ENCODE data around the gene PTTG1IP2.
A peak's percentile ranks its signal among the peaks of the same experiment; 100 is the strongest.
"Not testable (repeated sequence)": the region's sequence is repeated elsewhere in the genome, so short reads cannot be mapped to it uniquely, and the experiment has no call there.

The PTTG1IP2 gene

DNA sequence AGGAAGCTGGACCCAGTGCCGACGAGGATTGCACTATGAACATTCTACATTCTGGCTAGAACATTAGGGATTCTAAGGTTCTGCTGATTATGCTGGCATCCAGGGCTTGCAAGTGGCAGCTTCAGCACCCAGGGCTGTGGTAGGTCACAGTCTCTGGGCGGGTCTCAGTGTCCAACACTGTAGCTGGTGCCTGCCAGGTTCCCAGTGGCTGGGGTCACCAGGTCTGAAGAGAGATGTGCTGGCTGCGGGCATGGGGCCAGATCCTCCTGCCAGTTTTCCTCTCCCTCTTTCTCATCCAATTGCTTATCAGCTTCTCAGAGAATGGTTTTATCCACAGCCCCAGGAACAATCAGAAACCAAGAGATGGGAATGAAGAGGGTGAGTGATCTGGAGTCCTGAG lies at the start of gene PTTG1IP2:
TSS of gene PTTG1IP2 (plus strand) at position 86 of the 400 bp plus-strand sequence. CDS start at position 234, 148 bp downstream.
- no peak for DNase-seq (ENCODE audit: insufficient read length, low spot score)
- no peak for FAIRE-seq

DNA sequence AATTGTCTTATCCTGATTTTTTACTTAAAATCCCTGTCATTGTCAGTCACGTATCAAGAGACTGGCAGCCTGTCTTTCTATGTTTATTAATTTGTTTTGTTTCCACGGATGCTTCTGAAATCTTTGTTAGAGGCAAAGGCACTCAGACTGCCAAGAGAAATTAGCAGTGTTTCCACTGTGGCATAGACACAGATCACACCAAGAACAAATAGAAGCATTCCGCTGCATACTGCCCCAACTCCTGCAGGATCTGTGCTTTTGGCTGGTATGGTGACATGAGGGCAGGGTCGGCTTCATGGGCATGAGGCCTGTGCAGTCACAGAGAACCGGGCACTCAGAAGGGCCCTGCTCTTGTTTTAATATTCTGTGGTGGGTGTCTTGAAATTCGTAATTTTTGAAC lies 47.8 kb upstream of the PTTG1IP2 start:
- no peak for DNase-seq (ENCODE audit: insufficient read length, low spot score)
- FAIRE-seq, result no peak

DNA sequence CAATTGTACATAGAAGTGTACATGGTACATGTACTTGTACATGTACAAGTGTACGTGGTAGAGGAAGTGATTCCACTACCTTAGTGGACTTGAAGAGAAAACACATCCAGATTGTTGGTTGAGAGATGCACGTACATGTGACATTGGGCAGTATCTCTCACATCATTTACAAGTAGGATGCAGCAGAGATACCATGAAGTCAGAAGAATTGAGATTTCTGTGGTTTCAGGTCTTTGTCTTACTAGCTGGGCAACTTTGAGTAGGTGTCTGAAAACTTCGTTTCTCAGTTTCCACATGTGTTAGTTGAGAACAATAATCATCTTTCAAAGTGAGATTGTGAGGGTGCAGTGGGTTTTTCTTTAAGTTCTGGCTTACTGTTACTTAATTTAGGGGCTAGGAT lies 44.7 kb upstream of the PTTG1IP2 start:
- FAIRE-seq, result peak; percentile 76
- DNase-seq (ENCODE audit: insufficient read length, low spot score), result no peak

DNA sequence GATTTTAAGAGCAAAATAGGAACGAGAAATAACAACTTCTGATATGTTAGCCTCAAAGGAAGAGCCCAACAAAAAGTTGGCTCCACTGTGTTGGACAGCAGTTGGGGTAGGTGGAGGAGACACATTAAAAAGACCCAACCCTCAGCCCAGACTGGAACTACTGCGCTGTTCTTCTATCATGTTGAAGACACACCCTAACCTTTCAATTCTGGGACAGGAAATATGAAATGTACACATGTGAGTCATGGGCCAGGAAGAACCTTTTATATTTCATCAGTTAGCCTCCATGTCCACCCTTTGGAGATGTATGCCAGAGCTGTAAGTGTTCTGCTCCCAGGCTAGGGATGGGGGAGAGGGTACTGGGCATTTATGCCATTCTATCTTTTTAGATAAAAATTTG lies 44.1 kb upstream of the PTTG1IP2 start:
- DNase-seq (ENCODE audit: insufficient read length, low spot score), result no peak
- no peak for FAIRE-seq

DNA sequence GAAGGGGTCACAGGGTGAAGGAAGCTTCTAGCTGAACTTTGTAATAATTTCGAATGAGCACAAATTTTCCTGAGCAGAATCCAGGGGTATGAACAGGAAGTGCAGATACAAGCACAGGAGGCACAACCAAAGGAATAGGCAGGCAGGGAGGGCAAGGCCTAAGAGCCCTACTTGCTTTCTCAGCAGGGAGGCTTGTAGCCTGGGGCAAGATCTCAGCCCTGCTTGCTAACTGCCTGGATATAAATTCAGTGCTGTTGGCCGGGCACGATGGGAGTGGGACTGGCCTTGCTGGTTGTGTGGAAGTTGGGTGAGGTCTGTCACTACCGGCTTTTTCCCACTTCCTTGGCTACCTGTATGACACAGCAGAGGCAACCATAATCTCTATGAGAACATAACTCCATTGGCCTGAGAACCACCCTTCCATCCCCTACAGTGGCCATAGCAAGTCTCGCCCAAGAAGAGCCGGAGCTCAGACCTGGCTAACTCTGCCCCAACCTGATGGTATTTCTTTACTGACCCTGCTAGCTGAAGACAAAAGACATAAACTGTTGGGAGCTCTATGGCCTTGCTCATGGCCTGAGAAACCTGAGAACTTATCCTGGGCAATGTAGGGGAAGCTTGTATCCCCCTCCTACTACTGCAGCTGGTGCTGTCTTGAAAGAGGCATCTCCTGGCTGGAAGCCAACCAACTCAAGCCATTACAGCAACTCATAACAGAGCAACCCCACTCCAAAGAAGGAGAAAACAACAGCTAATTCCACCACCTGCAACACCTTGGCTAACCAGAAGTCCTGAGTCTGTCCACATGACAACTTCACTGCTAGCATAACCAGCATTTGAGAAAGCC lies 38.6 kb upstream of the PTTG1IP2 start:
- FAIRE-seq (no peak), DNase-seq (ENCODE audit: insufficient read length, low spot score) (no peak)

DNA sequence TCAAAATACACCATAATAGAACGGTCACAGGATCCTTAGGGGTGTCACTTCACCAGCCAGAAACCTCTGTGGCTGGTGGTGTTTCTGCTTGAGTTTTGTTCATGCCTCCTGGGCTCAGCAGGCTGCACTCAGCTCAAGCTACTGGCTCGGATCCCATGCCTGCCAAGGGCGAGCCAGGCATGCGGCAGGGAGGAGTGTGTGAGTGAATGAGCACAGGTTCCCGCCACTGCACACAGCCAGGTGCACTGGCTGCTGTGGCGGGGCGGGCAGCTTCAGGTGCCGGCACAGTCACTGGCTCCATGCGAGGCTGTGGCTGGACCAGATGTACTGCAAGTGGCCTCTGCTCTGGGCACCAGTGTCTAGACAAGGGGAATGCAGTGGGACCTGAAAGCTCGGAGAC lies 36.7 kb upstream of the PTTG1IP2 start:
- FAIRE-seq, result no peak
- DNase-seq (ENCODE audit: insufficient read length, low spot score), result no peak

DNA sequence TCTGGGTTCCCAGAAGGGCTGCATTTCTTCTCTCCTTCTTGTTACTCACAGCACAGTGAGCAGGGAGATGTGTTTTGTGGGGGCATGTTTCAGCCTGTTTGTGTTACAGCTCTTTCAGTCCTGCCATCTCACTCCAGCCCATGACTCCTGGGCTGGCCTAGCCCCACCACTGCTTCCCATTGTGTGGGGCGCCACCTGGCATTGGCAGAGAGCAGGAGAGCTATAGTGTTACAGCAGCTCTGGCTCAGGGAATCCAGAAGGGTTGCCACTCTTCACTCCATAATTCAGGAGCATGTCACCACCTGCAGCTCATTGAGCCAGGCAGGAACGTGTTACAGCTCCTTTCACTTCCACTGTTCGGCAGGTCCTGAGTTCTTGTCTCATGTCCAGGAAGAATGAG lies 36.2 kb upstream of the PTTG1IP2 start:
- no peak for DNase-seq (ENCODE audit: insufficient read length, low spot score)
- FAIRE-seq, result no peak

DNA sequence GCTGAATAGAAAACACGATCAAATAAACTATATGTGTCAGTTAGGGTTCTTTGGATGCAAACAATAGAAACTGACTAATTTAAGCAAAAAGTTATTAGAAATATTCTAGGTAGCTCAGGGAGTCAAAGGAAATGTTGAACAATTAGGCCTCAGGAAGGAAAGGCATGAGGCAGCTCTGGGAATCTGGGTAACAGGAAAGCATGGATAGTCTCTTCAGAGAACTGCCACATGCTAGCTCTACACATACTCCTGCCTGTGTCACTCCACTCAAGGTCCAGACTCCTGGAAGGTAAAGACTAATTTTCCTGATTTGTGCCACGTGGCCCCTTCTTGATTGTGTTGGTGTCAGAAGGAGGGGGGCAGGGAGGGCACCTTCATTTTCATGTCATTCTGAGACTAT lies 23.8 kb upstream of the PTTG1IP2 start:
- no peak for FAIRE-seq
- DNase-seq (ENCODE audit: insufficient read length, low spot score), result no peak

DNA sequence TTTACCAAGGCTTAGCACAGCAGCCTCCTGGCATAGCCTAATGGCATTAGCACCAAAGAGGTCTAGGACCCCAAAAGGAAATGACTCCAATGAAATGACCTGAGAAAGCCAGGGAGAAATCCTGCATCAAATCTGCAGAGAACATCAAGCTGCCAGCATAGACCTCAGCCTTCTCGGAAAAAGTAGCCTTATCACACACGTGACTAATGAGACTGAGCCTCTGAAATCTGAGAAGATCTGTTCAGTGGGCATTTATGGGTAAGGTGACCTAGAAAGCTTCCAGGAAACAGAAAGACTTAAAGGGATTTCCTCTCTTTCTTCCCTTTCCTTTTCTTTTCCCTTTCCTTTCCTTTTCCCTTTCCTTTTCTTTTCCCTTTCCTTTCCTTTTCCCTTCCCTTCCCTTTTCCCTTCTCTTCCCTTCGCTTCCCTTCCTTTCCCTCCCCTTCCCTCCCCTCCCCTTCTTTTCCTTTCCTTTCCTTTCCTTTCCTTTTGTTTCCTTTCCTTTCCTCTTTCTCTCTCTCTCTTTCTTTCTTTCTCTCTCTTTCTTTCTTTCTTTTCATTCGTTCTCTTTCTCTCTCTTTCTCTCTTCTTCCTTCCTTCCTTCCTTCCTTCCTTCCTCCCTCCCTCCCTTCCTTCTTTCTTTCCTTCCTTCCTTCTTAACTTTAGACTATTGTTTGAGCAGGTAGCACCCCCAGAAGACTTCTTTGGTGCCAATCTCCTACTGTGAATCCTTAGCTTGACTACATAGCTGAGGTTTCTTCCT lies 23.1 kb upstream of the PTTG1IP2 start:
- DNase-seq (ENCODE audit: insufficient read length, low spot score) (no peak), FAIRE-seq (no peak)

DNA sequence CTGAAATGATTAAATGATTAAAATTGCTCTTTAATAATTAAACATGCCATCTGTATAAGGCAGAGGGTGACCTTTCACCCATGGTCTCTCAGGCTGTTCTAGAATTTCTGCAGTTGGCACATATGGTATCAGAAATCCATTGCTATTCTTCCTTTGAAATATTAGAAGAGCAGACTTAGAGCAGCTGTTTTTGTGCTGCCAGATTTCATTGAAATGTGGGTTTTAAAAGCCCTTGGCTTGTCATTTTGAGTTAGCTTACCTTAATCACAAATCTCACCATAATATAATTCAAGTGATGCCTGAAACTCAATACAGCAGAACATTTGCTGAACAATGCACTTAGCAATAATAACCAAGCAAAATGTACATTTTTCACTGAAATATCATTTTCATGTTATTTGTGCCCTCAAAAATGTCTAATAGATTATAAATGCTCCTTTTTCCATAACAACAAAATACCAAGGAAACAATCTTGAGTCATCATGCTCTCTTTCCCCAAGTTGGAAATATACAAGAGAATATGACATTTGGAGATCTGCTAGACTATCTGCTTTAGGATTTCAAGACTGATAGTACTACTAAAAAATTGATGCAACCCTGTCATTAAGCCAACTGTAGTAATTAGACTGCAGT lies 16.1 kb upstream of the PTTG1IP2 start:
- FAIRE-seq, result no peak
- DNase-seq (ENCODE audit: insufficient read length, low spot score), result no peak

DNA sequence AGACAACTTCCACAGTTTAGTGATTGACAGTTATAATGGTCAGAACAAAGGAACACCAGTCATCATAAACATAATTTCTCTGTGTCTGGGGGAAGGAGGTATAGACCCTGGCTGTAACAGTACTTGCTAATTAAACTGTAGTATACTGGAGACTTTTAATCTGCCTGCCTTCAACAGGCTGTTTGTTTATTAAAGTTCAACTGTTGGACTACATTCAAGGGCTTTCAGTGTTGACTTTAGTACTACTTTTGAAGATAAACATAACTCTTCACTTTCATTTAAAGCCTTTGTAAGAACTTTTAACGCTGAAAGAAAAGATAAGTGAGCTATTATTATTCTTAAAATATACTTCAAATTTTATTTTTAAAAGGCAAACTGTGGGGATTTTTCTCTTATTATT lies 15.5 kb upstream of the PTTG1IP2 start:
- DNase-seq (ENCODE audit: insufficient read length, low spot score) (no peak), FAIRE-seq (peak; percentile 4)

DNA sequence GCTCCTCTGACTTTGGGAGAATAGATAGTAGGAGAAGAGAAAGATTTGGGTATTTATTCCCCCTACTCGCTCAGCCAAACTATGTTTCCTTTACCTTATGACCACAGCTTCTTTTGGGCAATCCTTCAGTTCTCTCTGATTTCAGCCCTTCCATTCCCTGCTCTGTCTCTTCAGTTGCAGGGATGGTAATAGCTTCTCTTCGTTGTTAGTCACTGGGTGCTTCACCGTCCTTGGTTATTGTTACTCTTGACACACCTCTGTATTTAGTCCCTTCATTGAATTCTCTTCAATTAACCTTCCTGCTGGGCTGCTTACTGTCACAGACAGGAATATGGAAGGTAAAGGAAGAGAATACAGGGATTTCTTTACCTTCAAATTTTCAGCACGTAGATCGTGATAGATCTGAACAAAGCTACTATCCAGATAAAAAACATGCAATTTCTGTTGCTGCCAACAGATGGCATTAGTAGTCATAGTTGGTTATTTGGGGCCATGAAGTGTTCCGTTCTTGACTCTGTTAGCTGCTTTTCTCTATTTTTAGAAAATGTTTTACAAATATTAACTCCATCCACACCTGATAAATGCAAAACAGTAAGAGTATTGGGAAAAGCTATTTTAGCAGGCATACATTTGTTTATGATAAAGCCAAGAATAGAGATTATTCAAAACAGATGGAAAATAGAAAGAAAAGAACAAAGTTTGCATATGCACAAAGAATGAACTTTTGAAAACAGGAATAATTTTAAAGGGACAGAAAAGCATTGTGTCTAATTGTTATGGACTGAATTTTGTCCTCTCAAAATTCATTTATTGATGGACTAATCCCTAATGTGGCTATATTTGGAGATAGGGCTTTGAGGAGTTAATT lies 14.0 kb upstream of the PTTG1IP2 start:
- FAIRE-seq, result peak; percentile 92
- peak; percentile 20 for DNase-seq (ENCODE audit: insufficient read length, low spot score)

DNA sequence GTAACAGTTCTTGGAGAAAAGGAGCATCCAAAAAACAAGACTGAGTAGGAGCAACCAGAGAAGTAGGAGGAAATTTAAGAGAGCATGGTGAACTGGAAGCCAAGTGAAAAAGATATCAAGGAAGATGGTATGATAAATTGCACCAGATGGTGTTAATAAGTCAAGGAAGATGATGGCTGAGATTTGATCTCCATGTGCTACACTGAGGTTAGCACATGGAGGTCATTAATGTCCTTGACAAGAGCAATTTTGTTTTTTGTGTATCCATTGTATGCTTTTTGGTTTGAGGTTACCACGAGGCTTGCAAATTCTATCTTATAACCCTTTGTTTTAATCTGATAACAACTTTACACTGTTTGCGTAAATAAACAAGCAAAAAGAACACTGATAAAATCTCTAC lies 11.3 kb upstream of the PTTG1IP2 start:
- no peak for FAIRE-seq
- DNase-seq (ENCODE audit: insufficient read length, low spot score), result no peak

DNA sequence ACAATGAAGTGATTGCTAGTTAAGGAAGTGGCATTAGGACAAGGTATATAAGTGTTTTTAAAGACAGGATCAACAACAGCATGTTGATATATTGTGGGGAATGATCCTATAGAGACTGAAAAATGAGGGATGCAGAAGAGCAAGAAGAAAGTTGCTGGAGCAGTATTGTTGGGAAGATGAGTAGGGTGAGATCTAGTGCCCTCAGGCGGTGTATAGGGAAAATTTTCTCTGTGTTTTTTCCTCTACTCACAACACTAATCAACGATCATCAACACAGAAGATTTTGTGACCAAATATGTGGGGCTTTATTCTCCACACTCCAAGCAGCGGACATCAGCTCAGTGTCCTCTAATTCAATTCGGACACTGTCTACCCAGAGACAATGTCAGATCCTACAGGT lies 9.6 kb upstream of the PTTG1IP2 start:
- no peak for FAIRE-seq
- no peak for DNase-seq (ENCODE audit: insufficient read length, low spot score)

DNA sequence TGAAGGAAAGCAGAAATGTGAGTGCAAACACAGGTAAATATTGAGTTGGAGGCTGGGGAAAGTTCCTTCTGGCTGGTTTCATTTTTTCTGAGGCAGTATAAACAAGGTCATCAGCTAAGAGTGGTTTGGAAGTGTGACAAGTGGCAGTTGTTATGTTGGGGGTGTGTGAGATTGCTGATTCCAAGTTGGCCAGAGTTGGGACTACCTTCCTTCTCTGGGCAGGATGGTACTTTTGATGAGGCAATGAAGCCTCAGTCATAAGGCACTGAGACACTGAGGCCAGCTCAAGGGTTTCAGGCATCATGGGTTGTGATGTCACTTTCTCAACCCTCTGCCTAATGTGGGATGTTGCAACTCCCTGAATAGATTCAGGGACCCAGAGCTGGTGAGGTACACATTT lies 8.2 kb upstream of the PTTG1IP2 start:
- DNase-seq (ENCODE audit: insufficient read length, low spot score) (no peak), FAIRE-seq (no peak)

DNA sequence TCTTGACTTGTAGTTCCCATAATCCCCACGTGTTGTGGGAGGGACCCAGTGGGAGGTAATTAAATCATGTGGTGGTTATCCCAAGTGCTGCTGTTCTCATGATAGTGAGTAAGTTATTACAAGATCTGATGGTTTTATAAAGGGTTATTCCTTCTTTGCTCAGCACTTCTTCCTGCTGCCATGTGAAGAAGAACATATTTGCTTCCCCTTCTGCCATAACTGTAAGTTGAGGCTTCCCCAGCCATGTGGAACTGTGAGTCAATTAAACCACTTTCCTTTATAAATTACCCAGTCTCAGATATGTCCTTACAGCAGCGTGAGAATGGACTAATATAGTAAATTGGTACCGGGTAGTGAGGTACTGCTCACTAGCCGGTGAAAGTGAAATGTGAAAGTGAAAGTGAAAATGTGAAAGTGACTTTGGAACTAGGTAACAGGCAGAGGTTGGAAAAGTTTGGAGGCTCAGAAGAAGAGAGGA lies 6.2 kb upstream of the PTTG1IP2 start:
- FAIRE-seq, result not testable (repeated sequence)

DNA sequence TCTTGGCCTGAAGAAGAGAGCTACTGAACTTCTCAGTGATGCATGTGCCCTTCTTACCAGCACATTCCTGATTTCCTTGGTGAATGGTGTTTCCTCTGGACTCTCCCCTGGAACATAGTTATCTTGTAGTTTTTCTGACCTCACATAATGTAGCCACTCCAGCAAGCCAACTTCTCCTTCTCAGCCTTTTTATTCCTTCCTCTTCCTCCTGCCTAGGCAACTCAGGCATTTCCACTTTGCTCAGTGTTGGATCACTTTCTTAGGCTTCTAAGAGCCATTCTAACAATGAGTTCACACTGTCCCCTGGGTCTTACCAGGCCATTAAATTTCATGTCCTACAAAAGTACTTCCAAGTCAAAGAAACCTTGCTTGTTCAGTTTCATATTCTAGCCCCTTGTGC lies 3.6 kb upstream of the PTTG1IP2 start:
- DNase-seq (ENCODE audit: insufficient read length, low spot score) (no peak), FAIRE-seq (no peak)

More for the DNA sequence above, 6.2 kb upstream of the PTTG1IP2 start:
- DNase-seq (ENCODE audit: insufficient read length, low spot score), result not testable (repeated sequence)

DNA sequence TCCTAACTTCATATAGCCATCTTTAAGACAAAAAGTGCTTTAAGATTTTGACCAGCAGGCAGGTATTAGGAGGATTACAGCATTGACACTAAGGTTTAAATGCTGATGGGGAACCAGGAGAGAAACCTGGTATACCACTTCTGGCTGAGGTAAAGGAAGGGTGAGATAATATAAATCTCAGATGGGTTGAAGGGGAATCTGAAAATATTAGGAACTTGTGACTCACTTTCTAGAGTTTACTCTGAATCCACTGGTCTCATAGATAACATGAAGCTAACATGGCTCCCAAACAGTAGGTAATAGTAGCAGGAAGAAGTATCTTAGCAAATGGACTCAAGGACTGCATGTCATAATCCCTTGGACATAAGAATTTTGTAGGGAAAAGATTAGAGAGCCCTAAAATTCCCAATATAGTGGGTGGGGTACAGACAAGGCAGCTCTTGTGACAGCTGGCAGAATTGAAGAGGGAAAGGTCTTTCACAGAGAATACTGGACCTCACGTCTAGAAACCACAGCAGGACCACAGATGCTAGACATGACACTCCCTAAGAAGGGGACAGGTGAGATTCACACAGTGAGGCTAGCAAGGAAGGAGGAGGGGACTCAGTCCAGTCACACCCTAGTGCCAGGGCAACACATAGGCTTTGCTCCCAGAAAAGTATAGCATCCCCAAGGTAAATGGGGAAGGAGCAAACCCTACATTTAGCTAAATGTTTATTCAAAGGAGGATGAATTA lies 3.5 kb downstream of the PTTG1IP2 start:
- FAIRE-seq, result no peak
- DNase-seq (ENCODE audit: insufficient read length, low spot score), result no peak

DNA sequence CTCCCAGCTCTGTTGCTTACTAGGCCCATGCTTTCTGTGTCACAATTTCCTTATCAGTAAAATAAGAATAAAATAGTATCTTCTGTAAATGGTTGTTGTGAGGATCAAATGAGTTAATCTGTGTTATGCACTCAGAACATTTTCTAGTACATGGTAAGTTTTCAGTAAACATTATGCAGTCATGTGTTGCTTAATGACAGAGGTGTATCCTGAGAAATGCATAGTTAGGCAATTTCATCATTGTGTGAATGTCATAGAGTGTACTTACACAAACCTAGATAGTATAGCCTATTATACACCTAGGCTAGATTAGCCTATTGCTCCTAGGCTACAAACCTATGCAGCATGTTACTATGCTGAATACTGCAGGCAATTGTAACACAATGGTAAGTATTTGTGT lies 4.4 kb downstream of the PTTG1IP2 start:
- FAIRE-seq (no peak), DNase-seq (ENCODE audit: insufficient read length, low spot score) (no peak)
